BJ (cell line): ENCODE measurements around the gene ANTKMT. TPM values are rescaled to one million over a fixed set of nuclear protein-coding genes. Genes with fewer than 3 reads are reported as not detected.
A peak's percentile ranks its signal among the peaks of the same experiment; 100 is the strongest.

Experiments
- CTCF ChIA-PET: fragments of 350-600 bp; formaldehyde crosslinking; extraction: SDS; loops from one replicate; lab custom pipeline; 2021; ENCODE audit warnings: antibody characterized with exemption, inconsistent platforms; lab: Yijun Ruan, JAX
- POLR2A ChIA-PET: fragments of 300-600 bp; sonication (Branson Sonifier 250); formaldehyde crosslinking; extraction: SDS; loops from one replicate; lab custom pipeline; 2021; ENCODE audit warnings: antibody characterized with exemption; lab: Charles Lee
- DNase-seq: peaks from one replicate; pipeline ENCODE4 v3.0.0-alpha.2; 2011; ENCODE audit warnings: low read depth
- H3K27me3 ChIP-seq: 2 replicates; pipeline ENCODE4 v1.6.0; 2011; ENCODE audit warnings: low read length; ENCODE audit not compliant: control insufficient read depth, insufficient read depth
- H3K36me3 ChIP-seq: 2 replicates; pipeline ENCODE4 v1.5.1; 2011; ENCODE audit warnings: low read length; ENCODE audit not compliant: control insufficient read depth, insufficient read depth
- H3K4me3 ChIP-seq: 2 replicates; pipeline ENCODE4 v1.5.1; 2011; ENCODE audit warnings: low read depth, mild to moderate bottlenecking, control low read depth, low read length
- polyA plus RNA-seq: library from polyadenylated mRNA; depleted of rRNA; stranded (reverse); fragments of >200 nt; gene quantifications from 2 replicates; pipeline ENCODE4 v1.2.3, GENCODE V29; 2011
- TF ChIP-seq, protein P1 (sequence below): IDR thresholded peaks from 2 replicates; pipeline ENCODE4 v1.5.1; 2011; ENCODE audit warnings: low read depth, mild to moderate bottlenecking, control low read depth, inconsistent platforms, low read length, moderate library complexity; ENCODE audit not compliant: insufficient read depth

Gene ANTKMT
- polyA plus RNA-seq, 1 experiment = 10.7 TPM

GRCh38 chr16:714558-715476 is 6.1 kb upstream of the ANTKMT start, which contains the start of gene METRN:
TSS of gene METRN (plus strand) at chr16:715118. CDS start at chr16:715290, 172 bp downstream.
- no peak for DNase-seq
- Histone ChIP-seq H3K4me3 (peak within 1 kb of the TSS; percentile 64), H3K27me3 (no peaks in the 10 kb centered on the region), H3K36me3 (no peaks in the 10 kb centered on the region; the same call in 1 of the 2 replicates)
- ChIA-PET POLR2A (interaction anchor here (0.6 kb wide), 1 partner anchor 14 kb away, joined by 3 read pairs; no protein-coding TSS in a partner anchor), CTCF (interaction anchor here (0.7 to 5.5 kb wide), 5 partner anchors 8 to 97 kb away, joined by 3 to 120 read pairs (median 5); partner anchors contain the start of genes CCDC78, CHTF18 and RPUSD1)
- TF ChIP-seq, protein P1, sequence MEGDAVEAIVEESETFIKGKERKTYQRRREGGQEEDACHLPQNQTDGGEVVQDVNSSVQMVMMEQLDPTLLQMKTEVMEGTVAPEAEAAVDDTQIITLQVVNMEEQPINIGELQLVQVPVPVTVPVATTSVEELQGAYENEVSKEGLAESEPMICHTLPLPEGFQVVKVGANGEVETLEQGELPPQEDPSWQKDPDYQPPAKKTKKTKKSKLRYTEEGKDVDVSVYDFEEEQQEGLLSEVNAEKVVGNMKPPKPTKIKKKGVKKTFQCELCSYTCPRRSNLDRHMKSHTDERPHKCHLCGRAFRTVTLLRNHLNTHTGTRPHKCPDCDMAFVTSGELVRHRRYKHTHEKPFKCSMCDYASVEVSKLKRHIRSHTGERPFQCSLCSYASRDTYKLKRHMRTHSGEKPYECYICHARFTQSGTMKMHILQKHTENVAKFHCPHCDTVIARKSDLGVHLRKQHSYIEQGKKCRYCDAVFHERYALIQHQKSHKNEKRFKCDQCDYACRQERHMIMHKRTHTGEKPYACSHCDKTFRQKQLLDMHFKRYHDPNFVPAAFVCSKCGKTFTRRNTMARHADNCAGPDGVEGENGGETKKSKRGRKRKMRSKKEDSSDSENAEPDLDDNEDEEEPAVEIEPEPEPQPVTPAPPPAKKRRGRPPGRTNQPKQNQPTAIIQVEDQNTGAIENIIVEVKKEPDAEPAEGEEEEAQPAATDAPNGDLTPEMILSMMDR = no peak

GRCh38 chr16:715477-716199 is 5.3 kb upstream of the ANTKMT start:
- Histone ChIP-seq H3K4me3 (peak overlapping the region; percentile 64), H3K36me3 (no peaks in the 10 kb centered on the region; the same call in 1 of the 2 replicates), H3K27me3 (no peaks in the 10 kb centered on the region)
- DNase-seq = no peak
- TF ChIP-seq, protein P1 = no peak
- POLR2A ChIA-PET = interaction anchor here (0.6 kb wide), 1 partner anchor 13 kb away, joined by 3 read pairs; no protein-coding TSS in a partner anchor
- CTCF ChIA-PET = interaction anchor here (0.7 to 5.5 kb wide), 8 partner anchors 8 to 340 kb away, joined by 3 to 120 read pairs (median 4); partner anchors contain the start of genes CCDC78, CHTF18, CIAO3 and RPUSD1

DNA sequence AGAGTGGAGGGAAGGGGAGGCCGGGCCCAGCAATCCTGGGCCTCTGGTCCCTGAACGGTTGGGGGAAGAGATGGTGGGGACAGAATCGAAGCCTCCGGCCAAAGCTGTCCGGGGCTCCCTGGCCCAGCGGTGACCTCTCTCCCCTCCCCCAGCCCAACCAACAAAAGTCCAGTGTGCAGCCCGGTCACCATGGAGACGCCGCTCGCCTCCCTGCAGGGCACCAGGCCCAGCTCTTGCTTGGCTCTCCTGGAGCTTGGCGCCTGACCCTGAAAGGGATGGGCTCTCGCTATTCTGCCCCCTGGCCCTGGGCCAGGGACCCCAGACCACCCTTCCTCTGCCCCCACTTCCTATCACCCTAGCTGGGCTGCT is 4.8 kb upstream of the ANTKMT start:
- ChIA-PET CTCF (interaction anchor here (0.7 to 5.5 kb wide), 6 partner anchors 9 to 340 kb away, joined by 3 to 120 read pairs (median 4); partner anchors contain the start of genes CCDC78, CHTF18, CIAO3 and RPUSD1), POLR2A (no interaction called here)
- TF ChIP-seq, protein P1 = no peak
- DNase-seq = no peak
- Histone ChIP-seq H3K36me3 (no peaks in the 10 kb centered on the region; the same call in 1 of the 2 replicates), H3K4me3 (peak overlapping the region; percentile 64), H3K27me3 (no peaks in the 10 kb centered on the region)

- no peaks in the 10 kb centered on the region; the same call in 1 of the 2 replicates for H3K36me3 ChIP-seq
- H3K4me3 ChIP-seq = no peak overlapping the region
- CTCF ChIA-PET = interaction anchor here (2.7 to 5.5 kb wide), 2 partner anchors 8 to 69 kb away, joined by 18 to 120 read pairs; partner anchors contain the start of genes CCDC78, CHTF18 and RPUSD1
- DNase-seq = no peak
- POLR2A ChIA-PET = no interaction called here
- TF ChIP-seq, protein P1 = no peak
- H3K27me3 ChIP-seq = no peaks in the 10 kb centered on the region
These were observed 4.1 kb upstream of the ANTKMT start for GRCh38 chr16:716768-717325.
